ENCODE measurements around the gene SNTG2.

- TF ChIP-seq CTCF (IDR thresholded peaks at IDR 0.05) (no peak), POLR2A (IDR thresholded peaks at IDR 0.05) (no peak)
These were observed 4.0 kb downstream of the SNTG2 start for GRCh38 chr2:954687-955000.

Data from prostate gland (tissue), 2 donors.